Osteocyte (in vitro differentiated cells): ENCODE data around the gene CGREF1. TPM values are rescaled to one million over a fixed set of nuclear protein-coding genes. Genes with fewer than 3 reads are reported as not detected.

Experiments
- DNase-seq: peaks from one replicate; pipeline ENCODE4 v3.0.0; 2021; ENCODE audit warnings: mixed read lengths; ENCODE audit not compliant: unreplicated experiment; ENCODE audit errors: extremely low spot score
- H3K27ac Mint-ChIP-seq: one replicate; pipeline ENCODE4 v1.8.0; 2021; ENCODE audit warnings: mild to moderate bottlenecking, mixed read lengths; ENCODE audit not compliant: unreplicated experiment
- H3K27me3 Mint-ChIP-seq: one replicate; pipeline ENCODE4 v1.8.0; 2021; ENCODE audit warnings: mixed read lengths; ENCODE audit not compliant: unreplicated experiment
- H3K36me3 Mint-ChIP-seq: one replicate; pipeline ENCODE4 v1.8.0; 2021; ENCODE audit warnings: mixed read lengths; ENCODE audit not compliant: unreplicated experiment
- H3K4me1 Mint-ChIP-seq: one replicate; pipeline ENCODE4 v1.8.0; 2021; ENCODE audit warnings: mixed read lengths; ENCODE audit not compliant: unreplicated experiment
- H3K4me3 Mint-ChIP-seq: one replicate; pipeline ENCODE4 v1.8.0; 2021; ENCODE audit warnings: mild to moderate bottlenecking, moderate library complexity, mixed read lengths; ENCODE audit not compliant: unreplicated experiment
- H3K9me3 Mint-ChIP-seq: one replicate; pipeline ENCODE4 v1.8.0; 2021; ENCODE audit warnings: mixed read lengths; ENCODE audit not compliant: unreplicated experiment
- total RNA-seq: library from RNA; stranded (reverse); gene quantifications from 2 replicates; pipeline ENCODE4 v1.2.1, GENCODE V29; 2021
- TF ChIP-seq, protein P1 (sequence below): fragments of 200-600 bp; sonication (generic); IDR thresholded peaks from 2 replicates; pipeline ENCODE4 v1.5.0; 2021; ENCODE audit warnings: antibody characterized with exemption, mild to moderate bottlenecking, moderate library complexity

Gene CGREF1
- total RNA-seq, 1 donor from 2014 or later: 1.9 TPM

DNA sequence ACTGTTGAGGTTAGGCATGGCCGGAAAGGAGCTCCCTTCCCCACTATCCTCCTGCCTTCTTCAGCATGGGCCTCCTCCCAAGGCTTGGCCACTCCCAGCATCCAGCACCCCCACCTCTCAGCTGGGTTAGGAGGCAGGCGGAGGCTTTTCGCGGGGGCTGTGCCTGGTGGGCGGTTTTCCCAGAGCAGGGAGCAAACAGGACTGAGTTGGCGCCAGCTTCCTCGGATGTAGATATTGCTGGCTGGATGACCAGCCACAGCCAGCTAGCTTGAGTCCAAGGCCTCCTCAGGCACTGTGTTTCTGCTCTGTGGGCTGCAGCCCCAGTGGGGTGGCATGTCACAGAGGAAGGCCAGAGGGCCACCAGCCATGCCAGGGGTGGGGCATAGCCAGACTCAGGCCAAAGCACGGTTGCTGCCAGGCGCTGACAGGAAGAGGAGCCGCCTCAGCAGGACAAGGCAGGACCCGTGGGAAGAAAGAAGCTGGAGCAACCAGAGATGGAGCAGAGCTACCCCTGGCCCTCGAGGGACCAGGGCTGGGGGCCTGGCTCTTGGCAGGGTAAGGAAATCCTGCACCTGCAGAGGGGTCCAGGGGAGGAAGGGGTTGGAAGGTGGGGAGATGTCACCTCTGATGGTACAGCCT, 30.0 kb upstream of the CGREF1 start, which contains the start of gene TCF23:
TSS of gene TCF23 (plus strand) at position 204 of the 639 bp plus-strand sequence. CDS start at position 334, 130 bp downstream.
- peaks cover 18% of the 10 kb centered on the region for H3K27me3 Mint-ChIP-seq
- H3K27ac Mint-ChIP-seq: no peak within 1 kb of the TSS
- no peaks in the 10 kb centered on the region for H3K36me3 Mint-ChIP-seq
- no peaks in the 10 kb centered on the region for H3K4me1 Mint-ChIP-seq
- TF ChIP-seq, protein P1, sequence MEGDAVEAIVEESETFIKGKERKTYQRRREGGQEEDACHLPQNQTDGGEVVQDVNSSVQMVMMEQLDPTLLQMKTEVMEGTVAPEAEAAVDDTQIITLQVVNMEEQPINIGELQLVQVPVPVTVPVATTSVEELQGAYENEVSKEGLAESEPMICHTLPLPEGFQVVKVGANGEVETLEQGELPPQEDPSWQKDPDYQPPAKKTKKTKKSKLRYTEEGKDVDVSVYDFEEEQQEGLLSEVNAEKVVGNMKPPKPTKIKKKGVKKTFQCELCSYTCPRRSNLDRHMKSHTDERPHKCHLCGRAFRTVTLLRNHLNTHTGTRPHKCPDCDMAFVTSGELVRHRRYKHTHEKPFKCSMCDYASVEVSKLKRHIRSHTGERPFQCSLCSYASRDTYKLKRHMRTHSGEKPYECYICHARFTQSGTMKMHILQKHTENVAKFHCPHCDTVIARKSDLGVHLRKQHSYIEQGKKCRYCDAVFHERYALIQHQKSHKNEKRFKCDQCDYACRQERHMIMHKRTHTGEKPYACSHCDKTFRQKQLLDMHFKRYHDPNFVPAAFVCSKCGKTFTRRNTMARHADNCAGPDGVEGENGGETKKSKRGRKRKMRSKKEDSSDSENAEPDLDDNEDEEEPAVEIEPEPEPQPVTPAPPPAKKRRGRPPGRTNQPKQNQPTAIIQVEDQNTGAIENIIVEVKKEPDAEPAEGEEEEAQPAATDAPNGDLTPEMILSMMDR: no peak
- DNase-seq: no peak
- H3K9me3 Mint-ChIP-seq: no peaks in the 10 kb centered on the region
- no peak within 1 kb of the TSS for H3K4me3 Mint-ChIP-seq

DNA sequence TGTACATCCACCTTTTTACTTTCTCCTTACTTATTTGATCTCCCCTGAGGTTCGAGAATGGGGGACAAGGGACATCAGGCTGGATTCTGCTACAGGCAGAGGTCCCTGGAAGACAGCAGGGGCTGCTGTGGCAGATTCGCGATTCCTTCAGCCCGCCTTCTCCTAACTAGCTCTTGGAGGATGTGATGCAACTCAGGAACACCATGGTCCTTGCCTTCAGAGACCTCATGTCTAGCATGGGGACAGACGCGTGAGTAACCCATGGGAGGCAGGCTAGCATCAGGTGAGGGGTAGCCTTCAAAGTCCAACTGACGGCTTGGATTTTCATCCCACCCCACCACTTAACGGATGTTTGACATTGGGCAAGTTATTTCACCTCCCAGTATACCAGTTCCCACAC, 29.0 kb upstream of the CGREF1 start:
- Mint-ChIP-seq H3K27me3 (peaks cover 24% of the 10 kb centered on the region), H3K4me1 (no peaks in the 10 kb centered on the region), H3K9me3 (peaks cover 3% of the 10 kb centered on the region), H3K4me3 (no peak overlapping the region), H3K27ac (no peak overlapping the region), H3K36me3 (no peaks in the 10 kb centered on the region)
- no peak for DNase-seq
- TF ChIP-seq, protein P1: no peak

DNA sequence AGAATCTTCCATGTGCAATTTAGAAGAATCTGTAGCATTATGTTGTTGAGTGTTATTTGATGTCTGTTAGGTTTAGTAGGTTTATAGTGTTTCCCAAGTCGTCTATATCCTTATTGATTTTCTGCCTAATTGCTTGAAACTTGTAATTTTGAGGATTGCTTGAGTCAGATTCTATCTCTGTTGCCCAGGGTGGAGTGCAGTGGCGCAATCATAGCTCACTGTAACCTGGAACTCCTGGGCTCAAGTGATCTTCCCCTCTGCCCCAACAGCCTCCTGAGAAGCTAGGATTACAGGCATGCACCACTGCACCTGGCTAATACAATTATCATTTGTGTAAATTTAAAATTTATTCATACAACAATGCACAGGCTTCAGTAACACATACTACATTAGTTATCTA, 26.8 kb upstream of the CGREF1 start:
- H3K36me3 Mint-ChIP-seq: no peaks in the 10 kb centered on the region
- no peak overlapping the region for H3K4me3 Mint-ChIP-seq
- H3K27ac Mint-ChIP-seq: no peak overlapping the region
- H3K27me3 Mint-ChIP-seq: peaks cover 31% of the 10 kb centered on the region
- no peak for DNase-seq
- TF ChIP-seq, protein P1: no peak
- H3K9me3 Mint-ChIP-seq: peaks cover 6% of the 10 kb centered on the region
- no peaks in the 10 kb centered on the region for H3K4me1 Mint-ChIP-seq

DNA sequence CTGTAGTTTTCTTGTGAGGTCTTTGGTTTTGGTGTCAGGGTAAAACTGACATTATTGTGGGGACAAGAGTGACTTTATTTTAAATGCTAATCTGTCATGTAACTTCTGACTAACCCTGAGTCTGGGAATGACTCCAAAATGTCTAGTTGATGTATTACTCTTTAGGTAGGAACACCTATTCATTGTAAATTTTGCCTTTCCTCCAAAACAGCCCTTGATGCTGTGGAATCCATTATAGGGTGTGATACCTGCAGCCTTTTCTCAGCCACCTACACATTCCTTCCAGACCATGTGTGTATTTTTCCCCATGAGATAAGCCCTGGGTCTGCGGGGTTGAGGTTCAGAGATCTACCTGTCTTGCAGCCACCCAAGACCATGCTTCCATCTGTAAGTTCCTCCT, 24.4 kb upstream of the CGREF1 start:
- H3K27me3 Mint-ChIP-seq: peaks cover 43% of the 10 kb centered on the region

DNA sequence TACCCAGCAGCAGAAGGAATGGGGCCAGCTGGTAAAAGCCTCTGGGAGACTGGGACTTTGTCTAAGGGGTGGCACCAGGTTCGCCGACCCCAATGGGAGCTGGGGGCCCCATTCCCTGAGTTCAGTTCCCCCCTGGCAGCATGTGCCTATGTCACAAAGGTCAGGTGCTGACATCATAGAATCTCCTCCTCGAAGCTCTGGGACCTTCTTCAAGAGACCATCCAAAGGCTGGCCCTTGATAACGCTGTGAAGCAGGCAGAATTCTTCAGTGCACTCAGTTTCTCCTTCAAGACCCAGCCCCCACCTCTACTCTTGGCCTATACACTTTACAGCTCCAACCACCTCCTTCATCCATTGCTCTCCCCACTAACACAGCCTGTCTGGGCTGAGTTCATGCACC, 20.4 kb upstream of the CGREF1 start, which contains the start of gene PRR30:
TSS of gene PRR30 (minus strand) at position 101 of the 400 bp plus-strand sequence. CDS start 1,081 bp downstream, outside the sequence.
- Mint-ChIP-seq H3K27me3 (peaks cover 37% of the 10 kb centered on the region), H3K9me3 (peaks cover 6% of the 10 kb centered on the region), H3K36me3 (no peaks in the 10 kb centered on the region), H3K27ac (no peak within 1 kb of the TSS), H3K4me3 (no peak within 1 kb of the TSS), H3K4me1 (peaks cover 2% of the 10 kb centered on the region)
- TF ChIP-seq, protein P1: no peak
- no peak for DNase-seq

More for the DNA sequence above, 24.4 kb upstream of the CGREF1 start:
- Mint-ChIP-seq H3K36me3 (no peaks in the 10 kb centered on the region), H3K27ac (no peak overlapping the region), H3K4me1 (no peaks in the 10 kb centered on the region), H3K4me3 (no peak overlapping the region), H3K9me3 (peaks cover 6% of the 10 kb centered on the region)
- no peak for DNase-seq
- TF ChIP-seq, protein P1: no peak
